ENCODE data around the gene TTC3.
"Not testable (repeated sequence)": the region's sequence is repeated elsewhere in the genome, so short reads cannot be mapped to it uniquely, and the experiment has no call there.

Gene TTC3

DNA sequence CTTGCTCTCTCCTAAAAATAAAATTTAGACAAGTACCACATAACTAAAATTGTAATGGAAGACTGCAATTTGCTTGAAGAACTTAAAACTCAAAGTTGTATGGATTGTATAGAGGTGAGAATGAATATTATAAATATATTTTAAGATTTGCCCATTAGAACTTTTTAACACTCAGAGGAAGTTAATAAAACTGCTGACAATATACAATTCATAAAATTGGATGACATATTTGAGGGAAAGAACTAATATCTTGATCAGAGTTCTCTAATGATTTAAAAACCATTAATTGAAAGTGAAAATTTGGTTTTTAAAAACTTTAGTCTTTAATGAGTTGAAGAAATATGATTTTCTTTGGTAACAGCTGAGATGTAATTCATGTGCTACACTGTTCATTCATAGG, 20.9 kb downstream of the TTC3 start:
- no peak for DNase-seq

DNA sequence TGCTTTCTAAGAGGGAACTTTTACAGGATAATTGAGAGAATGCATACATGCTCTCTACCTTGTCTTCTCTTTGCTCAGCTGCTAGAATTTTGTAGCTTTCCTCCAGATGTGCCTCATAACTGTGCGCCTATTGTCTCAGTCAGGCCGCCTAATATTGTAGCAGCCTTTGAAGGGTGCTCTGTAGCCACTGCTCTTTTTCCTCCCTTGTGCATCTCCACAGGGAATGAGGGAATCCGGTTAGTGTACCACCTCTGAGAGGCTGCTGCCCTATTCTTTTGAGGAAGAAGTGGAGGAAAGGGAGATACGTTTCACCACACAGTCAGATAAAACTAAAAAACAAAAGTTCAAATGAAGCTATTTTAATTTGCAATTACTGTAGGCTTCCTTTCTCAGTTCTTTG, 22.8 kb downstream of the TTC3 start:
- no peak for DNase-seq

DNA sequence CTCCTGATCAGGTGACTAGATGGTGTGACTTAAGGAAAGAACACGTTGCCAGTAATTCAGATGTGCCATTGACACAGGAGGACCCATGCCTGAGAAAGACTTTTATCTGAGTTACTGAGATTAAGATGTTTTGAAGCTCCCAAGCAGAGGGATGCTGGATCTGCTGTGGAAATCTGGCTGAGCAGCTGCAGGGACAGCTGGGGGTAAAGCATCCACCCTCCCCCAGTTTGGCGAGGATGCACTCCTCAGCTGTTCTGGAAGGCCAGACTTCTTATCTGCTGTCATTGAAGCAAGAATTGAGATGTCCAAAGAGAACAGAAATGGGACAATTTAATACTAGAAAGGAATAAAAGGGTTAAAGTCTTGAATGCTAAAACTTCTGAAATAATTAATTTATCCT, 25.7 kb downstream of the TTC3 start:
- DNase-seq = no peak

DNA sequence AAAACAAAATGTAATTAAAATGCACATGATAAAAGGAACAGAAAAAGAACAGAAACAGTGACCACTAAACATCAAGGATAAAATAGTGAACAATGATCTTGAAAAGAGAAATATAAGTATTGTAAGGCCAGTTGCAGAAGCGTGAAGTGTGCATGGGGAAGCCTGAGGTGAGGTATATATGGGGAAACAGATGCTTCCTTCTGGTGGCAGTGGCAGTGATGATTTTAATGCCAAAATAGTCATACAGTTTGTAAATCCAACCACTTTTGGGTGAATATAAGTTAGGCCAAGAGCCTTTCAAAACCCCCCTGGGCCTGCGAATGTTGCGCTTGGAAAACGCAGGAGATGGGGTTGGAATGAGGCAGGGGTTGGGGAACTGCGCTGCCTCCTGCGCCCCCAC, 27.3 kb downstream of the TTC3 start:
- DNase-seq = no peak

DNA sequence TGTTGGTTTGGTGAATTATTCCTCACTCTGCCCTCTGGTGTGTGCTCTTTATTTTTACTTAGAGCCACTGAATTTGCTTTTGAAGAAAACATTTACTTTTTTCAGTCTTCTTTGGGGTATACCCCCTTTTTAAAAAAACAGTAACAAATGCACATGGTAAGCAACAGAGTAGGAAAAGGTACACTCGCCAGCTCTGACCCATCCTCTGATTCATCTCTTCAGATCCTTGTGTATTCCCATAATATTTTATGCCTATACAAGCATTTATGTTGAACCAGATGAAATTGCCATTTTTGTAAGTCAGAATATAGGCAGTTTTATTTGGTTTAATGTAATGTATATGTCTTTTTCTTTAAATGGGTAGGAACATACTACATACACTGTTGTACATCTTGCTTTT, 28.3 kb downstream of the TTC3 start:
- no peak for DNase-seq

DNA sequence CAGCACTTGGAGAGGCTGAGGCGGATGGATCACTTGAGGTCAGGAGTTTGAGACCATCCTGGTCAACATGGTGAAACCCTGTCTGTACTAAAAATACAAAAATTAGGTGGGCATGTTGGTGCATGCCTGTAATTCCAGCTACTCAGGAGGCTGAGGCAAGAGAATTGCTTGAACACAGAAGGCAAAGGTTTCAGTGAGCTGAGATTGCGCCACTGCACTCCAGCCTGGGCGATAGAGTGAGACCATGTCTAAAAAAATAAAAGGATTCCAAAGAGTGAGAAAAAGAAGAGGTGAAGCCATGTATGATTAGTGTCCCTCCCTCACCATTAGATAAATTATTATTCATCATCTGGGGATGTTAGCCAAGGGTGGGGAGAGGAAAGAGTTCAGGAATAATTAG, 29.7 kb downstream of the TTC3 start:
- not testable (repeated sequence) for DNase-seq

DNA sequence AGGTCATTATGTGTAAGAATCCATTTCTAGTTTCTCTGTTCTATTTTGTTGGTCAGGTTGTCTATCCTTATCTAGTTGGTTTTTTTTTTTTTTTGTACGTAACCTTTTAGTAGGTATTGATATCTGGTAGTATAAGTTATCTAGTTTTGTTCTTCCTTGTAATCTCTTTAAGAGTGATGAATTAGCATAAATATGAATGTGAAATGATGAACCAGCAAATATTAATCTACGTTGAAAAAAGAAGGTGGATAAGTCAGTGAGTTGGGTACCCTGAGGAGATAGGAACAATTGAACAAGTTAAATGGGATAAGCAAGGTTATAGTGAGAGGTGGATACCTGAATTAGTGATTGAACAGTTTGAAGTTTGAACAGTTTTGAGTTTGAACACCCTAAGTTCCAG, 33.9 kb downstream of the TTC3 start:
- DNase-seq = no peak

DNA sequence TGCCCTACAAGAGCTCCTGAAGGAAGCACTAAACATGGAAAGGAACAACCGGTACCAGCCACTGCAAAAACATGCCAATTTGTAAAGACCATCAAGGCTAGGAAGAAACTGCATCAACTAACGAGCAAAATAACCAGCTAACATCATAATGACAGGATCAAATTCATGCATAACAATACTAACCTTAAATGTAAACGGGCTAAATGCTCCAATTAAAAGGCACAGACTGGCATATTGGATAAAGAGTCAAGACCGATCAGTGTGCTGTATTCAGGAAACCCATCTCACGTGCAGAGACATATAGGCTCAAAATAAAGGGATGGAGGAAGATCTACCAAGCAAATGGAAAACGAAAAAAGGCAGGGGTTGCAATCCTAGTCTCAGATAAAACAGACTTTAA, 38.0 kb downstream of the TTC3 start:
- not testable (repeated sequence) for DNase-seq

DNA sequence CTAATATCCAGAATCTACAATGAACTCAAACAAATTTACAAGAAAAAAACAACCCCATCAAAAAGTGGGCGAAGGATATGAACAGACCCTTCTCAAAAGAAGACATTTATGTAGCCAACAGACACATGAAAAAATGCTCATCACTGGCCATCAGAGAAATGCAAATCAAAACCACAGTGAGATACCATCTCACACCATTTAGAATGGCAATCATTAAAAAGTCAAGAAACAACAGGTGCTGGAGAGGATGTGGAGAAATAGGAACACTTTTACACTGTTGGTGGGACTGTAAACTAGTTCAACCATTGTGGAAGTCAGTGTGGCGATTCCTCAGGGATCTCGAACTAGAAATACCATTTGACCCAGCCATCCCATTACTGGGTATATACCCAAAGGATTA, 41.2 kb downstream of the TTC3 start:
- DNase-seq = not testable (repeated sequence)

DNA sequence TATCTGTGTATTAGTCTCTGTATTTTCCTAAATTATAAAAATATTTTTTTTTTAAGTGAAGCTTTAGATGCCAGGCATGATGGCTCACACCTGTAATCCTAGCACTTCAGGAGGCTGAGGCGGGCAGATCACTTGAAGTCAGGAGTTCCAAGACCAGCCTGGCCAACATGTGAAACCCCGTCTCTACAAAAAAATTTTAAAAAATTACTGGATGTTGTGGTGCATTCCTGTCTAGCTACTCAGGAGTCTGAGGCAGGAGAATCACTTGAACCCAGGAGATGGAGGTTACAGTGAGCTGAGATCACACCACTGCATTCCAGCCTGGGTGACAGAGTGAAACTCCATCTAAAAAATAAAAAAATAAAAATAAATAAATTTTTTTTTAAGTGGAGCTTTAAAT, 43.4 kb downstream of the TTC3 start:
- DNase-seq = not testable (repeated sequence)

DNA sequence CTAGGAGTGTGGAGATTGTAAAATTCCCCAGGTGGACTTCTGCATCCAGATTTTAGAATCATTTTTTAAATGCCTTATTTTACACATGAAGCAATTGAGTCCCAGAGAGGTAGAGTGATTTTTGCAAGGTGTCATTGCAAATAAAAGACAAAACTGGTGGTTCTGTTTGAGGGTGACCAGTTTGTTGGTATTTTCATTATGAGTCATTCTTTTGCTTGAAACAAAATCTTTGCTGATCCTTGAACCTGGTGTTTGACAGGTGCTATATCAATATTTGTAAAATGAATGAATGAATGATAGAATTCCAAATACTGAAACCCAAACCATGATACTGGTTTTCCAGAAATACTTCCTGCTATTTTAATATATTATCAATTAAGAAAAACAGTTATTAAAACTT, 44.1 kb downstream of the TTC3 start:
- no peak for DNase-seq

DNA sequence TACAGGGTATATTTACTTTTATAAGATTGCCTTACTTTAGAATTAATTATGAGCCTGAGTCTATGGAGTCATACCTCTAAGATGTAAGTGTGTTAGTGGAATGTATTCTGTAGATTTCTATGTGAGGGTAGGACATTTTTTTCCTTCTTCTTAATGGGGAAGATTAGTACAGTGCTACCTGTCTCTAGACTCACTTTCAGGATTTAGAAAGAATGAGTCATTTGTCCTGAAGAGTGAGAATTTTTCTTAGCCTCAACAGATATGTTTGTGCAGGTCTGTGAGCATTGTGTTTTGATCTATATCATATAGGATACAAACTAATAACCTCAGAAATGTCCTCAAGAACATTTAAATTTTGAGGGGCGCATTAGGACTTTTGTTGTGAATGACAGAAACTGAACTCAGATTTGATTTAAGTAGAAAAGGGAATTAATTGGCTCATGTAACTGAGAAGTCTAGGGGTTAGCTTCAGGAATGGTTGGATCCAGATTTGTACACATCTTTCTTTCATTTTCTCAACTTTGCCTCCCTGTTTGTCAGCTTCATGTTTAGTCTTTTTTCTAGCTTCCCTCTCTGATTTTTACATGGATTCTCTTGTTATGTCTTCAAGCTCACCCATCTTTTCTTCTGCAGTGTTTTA, 45.3 kb downstream of the TTC3 start:
- DNase-seq = no peak

DNA sequence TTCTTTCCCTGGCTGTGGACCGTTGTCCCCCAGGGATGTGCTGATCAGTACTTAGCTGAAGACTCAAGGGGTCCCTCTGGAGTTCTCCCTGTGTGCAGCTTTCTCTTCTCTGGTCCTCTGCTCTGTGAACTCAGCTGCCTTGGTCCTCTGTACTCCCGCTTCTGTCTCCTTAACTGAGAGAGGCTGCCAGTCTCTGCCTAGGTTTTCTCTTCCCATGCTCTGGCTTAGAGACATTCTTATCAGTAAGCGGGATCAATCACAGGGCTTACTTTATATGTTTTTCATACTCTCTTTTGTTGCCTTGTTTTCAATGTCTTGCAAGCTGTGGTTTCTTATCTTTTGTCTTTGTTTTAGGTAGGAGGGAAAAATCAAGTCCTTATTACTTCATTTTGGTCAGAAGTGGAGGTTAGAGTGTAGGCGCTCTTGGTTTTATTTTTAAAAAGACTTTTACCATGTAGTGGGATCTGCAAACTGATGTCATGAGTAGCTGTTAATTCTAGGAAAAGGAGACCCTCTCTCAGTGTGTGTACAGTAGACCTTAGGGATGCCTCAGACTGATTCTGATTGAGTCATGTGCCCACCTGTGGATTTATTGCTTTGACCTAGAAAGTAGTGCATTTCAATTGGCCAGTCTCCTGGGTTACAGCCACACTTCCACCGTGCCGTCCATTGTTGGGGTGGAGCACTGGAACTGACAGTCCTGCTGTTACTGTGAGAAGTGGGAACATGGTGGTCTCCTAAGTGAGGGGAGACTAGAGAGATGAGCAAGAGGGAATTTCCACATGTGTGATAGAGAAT, 46.6 kb downstream of the TTC3 start:
- no peak for DNase-seq

DNA sequence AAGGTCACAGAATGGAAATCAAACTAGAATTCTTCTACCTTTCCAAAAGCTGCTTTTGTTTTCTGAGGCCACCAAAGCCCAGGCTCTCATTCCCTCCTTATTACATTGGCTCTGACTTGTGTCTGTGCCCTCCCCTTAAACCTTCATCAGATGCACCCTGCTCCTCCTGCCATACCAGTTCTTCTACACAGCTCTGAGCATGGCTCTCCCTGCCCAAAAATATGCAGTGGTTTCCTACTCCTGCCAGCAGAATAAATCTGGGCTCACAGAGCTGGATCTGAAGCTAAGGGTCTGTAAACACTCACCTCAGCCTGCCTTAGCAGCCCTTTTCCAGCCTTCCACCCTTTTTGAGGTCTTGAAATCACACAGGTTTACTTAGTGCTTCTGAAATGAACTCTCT, 55.0 kb downstream of the TTC3 start:
- DNase-seq = no peak

DNA sequence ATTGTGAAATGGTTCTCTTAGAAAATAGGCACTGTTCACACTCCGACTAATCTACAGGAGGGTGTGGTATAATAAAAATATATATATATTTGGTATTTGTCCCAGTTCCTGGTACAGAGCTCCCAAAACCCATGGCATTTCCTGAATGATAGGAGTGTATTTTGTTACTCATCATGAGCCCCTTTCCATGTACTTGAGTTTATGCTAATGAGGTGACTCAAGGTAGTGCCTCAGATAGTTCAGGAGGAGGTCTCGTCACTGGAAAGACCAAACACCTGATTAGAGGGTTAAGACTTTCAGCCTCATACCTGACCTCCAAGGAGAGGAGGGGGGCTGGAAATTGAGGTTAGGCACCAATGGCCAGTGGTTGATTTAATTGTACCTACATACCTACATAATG, 57.9 kb downstream of the TTC3 start:
- DNase-seq = no peak

DNA sequence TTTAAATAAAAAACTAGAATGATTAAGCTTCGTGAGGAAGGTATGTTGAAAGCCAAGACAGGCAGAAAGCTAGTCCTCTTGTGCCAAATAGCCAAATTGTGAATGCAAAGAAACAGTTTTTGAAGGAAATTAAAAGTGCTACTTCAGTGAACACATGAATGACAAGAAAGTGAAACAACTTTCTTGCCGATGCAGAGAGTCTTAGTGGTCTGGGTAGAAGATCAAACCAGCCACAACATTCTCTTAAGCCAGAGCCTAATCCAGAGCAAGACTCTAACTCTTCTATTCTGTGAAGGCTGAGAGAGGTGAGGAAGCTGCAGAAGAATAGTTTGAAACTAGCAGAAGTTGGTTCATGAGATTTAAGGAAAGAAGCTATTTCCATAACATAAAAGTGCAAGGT, 63.2 kb downstream of the TTC3 start:
- DNase-seq = peak in 1 of 5 donors; percentile 11

DNA sequence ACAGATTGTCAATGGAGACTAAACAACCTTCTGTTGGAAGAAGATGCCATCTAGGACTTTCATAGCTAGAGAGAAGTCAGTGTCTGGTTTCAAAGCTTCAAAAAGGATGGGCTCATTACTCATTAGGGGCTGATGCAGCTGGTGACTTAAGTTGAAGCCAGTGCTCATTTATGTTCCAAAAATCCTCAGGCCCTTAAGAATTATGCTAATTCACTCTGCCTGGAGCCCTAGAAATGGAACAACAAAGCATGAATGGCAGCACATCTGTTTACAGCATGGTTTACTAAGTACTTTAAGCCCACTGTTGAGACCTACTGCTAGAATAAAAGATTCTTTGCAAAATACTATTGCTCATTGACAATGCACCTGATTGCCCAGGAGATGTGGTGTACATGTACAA, 63.7 kb downstream of the TTC3 start:
- no peak for DNase-seq

DNA sequence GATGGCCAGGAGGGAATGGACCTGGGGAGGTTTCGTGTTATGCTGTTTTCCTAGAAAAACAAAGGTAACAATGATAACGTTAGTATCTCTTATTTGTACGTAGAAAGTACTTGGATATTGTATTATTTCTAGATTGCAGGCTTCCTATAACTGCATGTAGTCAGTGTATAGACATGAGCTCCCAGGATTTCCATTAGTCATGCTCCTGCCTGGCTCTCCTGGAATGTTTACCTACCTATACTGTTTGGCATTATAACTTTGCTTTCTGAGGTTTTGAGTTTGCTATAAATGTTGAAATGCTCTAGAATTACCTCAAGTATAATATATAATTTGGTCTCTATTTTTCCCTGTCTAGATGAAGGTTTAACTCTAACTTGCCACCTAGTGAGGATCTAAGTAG, 66.1 kb downstream of the TTC3 start:
- no peak for DNase-seq

DNA sequence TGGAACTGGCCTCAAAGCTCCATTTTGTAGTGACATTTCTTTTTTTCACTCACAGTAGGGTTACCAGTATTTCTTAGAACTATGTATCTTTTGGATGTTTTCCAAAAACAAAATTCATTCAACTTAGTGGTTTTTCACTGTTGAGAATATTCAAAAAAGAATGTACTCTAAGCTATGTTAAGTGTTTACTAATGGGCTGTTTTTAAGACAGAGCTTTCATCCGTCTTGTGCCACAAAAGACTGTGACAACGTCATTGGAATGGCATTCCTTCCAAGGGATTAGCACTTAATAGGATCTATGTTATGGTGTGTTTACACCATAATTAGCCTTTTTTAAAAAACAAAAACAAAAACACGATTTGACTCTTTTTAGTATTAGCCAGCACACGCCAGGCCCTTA, 66.8 kb downstream of the TTC3 start:
- no peak for DNase-seq

DNA sequence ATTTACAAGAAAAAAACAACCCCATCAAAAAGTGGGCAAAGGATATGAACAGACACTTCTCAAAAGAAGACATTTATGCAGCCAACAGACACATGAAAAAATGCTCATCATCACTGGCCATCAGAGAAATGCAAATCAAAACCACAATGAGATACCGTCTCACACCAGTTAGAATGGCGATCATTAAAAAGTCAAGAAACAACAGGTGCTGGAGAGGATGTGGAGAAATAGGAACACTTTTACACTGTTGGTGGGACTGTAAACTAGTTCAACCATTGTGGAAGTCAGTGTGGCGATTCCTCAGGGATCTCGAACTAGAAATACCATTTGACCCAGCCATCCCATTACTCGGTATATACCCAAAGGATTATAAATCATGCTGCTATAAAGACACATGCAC, 70.3 kb downstream of the TTC3 start:
- not testable (repeated sequence) for DNase-seq

DNA sequence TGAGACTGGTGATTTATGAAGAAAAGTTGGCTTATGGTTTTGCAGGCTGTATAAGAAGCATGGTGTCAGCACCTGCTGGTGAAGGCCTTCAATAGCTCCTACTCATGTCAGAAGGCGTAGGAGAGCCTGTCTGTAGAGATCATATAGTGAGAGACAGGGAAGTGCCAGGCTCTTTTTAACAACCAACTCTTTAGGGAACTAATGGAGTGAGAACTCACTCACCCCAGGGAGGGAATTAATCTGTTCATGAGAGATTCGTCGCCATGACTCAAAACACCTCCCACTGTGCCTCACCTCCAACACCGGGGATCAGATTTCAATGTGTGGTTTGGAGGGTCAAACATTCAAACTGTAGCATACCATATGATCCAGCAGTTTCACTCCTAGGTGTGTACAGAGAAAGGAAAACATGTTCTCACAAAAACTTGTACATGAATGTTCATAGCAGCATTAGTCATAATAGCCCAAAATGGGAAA, 72.6 kb downstream of the TTC3 start:
- DNase-seq = no peak

DNA sequence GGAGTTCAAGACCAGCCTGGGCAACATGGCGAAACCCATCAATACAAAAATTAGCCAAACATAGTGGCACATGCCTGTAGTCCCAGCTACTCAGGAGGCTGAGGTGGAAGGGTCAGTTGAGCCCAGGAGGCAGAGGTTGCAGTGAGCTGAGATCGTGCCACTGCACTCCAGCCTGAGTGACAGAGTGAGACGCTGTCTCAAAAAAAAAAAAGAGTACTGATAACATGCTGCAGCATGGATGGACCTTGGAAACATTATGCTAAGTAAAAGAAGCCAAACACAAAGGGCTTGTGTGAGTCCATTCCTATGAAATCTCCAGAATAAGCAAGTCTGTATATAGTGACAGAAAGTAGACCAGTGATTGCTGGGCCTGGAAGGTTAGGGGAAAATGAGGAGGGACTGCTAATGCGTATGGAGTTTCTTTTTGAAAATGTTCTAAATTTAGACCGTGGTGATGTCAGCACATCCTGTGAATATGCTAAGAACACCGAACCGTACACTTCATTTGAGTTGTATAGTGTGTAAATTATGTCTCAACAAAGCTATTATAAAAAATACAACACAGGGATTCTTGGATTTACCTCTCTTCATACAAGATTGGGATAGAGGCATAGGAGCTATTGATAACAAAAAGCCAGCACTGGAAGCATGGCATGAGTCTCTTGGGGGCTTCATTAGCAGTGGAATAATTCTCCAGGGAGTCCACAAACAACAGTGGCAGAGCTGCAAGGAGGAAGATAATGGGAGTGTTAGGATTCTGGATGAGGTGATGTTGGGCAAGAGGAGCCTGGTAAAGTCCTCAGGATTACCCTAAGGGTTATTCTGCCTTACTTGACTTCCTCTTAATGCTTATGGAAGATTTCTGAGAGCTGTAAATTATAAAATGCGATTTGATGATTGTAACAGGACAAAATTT, 73.5 kb downstream of the TTC3 start:
- no peak for DNase-seq

DNA sequence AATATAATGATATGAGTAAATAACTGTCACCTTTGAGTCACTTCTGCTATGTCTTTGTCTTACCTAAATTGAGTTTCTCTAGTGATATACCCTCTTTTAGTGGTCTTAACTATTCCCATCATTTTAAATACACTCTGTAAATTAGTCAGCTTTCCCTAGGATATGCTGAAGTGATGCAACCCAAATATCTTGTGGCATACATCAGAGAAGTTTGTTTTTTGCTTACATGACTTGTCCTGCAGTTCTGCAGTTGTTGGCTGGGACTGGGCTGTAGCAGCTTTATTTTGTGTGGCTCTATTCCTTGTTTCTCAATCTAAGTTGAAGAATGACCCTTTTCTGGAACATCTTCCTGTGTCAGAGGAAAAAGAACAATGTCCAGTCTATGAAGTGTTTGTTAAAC, 76.4 kb downstream of the TTC3 start:
- DNase-seq = no peak

Measured in T-helper 1 cell (primary cell).